HG02642 (cell line): ENCODE measurements around the gene LARGE2.

Experiments used
- ATAC-seq: cut with Tn5 transposase; IDR thresholded peaks from one replicate; pipeline ENCODE4 v1.9.1; 2021; ENCODE audit warnings: mild to moderate bottlenecking; ENCODE audit not compliant: unreplicated experiment, poor library complexity

LARGE2 gene

DNA sequence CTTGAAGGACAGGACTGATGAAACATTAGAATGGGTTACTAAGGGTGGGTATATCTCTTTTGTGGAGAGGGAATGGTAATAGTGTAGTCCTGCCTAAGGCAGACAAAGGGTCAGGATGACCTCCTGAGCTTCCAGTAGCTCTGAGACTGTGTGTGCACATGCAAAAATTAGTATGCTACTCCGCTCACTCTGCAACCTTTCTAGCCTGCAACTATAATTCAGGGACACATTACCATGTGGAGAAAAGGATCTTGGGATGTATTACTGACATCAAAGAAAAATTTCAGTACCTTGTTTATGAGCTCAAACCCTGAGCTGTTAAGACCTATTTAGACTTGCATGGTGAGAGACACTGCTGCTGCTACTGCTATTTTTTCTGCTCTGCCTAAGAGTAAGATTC is 25.4 kb downstream of the LARGE2 start:
- no peak for ATAC-seq

DNA sequence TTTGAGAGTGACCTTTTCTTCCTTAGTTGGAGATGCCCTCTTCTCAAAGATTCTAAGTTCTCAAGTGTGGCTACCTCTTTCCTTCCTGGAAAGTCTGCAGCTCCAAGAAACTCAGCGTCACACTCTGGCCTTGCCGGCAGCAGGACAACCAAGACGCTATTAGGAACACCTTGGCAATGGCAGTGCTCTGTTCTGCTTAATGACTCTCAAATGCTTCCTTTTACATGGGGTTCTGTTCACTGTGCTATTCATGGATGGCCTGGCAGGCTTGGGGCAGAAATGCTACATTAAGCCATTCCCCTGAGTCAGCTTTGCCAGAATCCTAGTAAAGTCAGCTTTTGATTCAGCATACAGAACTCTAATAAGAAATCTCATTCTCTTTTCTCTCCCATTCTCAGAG is 25.9 kb downstream of the LARGE2 start:
- ATAC-seq: no peak

- ATAC-seq: no peak
Measured at GRCh38 chr11:45949992-45950407, 27.5 kb downstream of the LARGE2 start.

- no peak for ATAC-seq
Measured at GRCh38 chr11:45959851-45960250, 37.4 kb downstream of the LARGE2 start.

DNA sequence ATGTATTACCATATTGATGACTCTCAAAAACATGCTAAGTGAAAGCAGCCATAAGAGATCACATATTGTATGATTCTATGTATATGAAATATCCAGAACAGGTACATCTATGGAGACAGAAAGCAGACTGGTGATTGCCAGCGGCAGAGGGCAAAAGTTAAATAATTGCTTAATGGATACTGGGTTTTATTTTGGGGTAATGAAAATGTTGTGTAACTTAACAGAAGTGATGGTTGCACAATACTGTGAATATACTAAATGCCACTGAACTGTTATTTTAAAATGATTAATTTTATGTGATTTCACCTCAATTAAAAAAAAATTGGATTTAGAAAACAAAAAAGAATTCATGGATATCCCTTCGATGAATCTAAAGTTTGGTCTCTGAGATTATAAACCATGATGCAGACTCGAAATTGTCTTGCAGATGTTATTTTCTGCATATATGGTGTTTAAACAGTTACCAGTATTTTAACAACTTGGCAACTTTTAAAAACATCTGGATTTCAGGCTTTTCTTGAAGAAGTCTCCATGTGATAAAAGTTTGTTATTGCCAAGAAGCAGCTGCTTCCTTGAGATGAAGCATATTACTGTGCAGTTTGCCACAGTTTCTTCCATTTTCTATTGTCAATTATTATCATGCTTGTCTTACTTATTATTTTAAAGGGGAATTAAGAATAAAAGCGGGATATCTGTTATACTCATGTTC is 38.1 kb downstream of the LARGE2 start:
- no peak for ATAC-seq

DNA sequence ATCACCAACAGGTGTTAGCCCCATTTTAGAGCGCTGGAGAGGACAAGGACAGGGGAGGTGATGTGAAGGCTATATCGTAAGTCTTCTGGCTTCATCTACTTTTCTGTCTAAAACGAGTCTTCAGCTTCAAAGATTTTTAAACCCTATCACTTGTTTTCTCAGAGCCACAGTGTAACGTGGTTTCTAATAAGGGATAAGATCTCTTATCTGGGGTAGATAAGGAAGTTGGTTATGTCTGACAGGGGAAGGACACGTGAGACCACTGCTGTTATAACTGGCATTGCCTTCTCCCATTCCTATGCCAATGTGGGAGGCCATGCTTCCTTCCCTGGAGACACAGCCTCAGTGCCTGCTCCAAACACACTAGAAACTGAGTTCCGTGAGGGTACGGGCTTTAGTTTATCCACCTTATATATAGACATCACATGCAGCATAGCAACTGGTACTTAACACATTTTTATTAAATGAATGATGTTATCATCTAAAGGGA is 39.3 kb downstream of the LARGE2 start:
- no peak for ATAC-seq

DNA sequence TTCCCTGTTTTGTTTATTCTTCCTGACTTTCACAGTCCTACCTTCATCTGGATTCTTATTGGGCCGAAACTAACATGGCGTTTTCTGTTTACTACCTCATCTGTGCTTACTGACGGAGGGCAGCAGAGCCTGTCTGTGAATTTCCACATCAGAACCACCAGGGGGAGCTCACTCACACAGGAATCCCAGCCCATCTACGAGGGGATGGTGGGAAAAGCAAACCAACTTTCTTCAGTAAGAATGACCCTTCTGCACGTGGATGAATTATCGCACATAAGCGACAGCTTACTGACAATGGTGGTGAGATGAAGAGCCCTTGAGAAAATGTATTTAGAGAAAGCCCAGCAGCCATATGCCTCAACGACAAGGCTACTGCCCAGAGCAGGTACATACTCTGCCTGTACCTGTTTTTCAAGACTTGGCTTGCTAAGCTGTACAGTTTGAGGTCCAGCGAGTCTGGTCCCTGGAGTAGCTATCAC is 42.5 kb downstream of the LARGE2 start:
- peak; percentile 65 for ATAC-seq

GRCh38 chr11:45967506-45967905 is 45.0 kb downstream of the LARGE2 start:
- ATAC-seq: no peak

DNA sequence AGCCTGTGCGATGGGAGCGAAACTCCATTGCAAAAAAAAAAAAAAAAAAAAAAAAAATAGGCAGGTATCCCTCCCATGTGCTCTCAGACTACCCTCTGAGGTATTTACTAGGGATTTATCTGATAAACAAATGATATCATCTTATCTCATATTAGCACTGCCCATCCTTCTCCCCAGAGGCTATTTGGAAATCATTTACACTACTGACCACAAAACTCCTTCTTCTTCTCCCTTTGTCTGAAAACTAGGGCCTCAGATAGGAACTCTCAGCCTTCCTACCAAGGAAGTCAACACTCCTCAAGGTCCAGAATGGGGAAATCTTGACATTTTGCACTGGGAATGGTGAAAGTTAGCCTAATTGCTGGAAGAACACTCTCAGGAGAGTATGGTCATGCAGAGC is 46.4 kb downstream of the LARGE2 start:
- no peak for ATAC-seq

DNA sequence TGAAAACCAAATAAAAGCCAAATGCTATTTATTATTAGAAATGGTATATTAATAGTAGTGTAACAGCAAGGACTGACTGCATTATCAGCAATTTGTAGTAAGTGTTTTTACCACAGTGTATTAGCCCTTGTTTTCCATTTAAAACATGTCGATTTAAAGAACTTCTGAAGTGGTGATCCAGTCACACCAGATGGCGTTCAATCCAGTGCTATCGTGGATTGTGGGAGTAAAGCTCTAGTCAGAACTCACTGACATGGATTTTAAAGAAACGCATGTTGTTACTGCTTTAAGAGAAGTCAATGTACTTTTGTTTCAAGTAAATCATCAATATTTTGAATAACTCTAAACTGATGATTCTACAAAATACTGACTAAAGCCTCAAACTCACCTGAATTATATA is 51.1 kb downstream of the LARGE2 start:
- ATAC-seq: no peak

DNA sequence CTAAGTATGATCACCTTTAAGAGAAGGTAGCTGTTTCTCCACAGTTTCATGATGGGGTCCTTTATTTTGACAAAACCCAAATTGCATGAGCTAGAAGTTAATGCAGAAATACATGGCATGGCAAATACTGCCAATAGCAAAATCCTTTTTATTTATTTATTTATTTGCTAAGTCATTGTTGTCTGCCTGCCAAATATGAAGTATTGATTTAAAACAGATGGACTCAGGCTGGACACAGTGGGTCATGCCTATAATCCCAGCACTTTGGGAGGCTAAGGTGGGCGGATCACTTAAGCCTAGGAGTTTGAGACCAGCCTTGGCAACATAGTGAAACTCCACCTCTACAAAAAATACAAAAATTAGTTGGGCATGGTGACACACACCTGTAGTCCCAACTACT is 52.4 kb downstream of the LARGE2 start:
- no peak for ATAC-seq
